Smooth muscle cell (in vitro differentiated cells): ENCODE results near the gene RPL18A. TPM values are rescaled to one million over a fixed set of nuclear protein-coding genes. Genes with fewer than 3 reads are reported as not detected.

ENCODE experiments used
- DNase-seq: peaks from one replicate; lab custom pipeline; 2025; ENCODE audit not compliant: unreplicated experiment; lab: John Stamatoyannopoulos, UW
- H2AFZ ChIP-seq: fragments of 200-600 bp; sonication (generic); 2 replicates; pipeline ENCODE4 v1.6.0; 2016; ENCODE audit warnings: antibody characterized with exemption, low read depth, mild to moderate bottlenecking
- H3F3A ChIP-seq: fragments of 200-600 bp; sonication (generic); 2 replicates; pipeline ENCODE4 v1.6.0; 2017; ENCODE audit warnings: antibody characterized with exemption, low read depth
- H3K27ac ChIP-seq: fragments of 200-600 bp; sonication (generic); 2 replicates; pipeline ENCODE4 v1.5.1; 2016; ENCODE audit warnings: low read depth, mild to moderate bottlenecking
- H3K27me3 ChIP-seq: fragments of 200-600 bp; sonication (generic); 2 replicates; pipeline ENCODE4 v1.6.1; 2016; ENCODE audit warnings: low read depth, mild to moderate bottlenecking
- H3K36me3 ChIP-seq: fragments of 200-600 bp; sonication (generic); 2 replicates; pipeline ENCODE4 v1.5.1; 2016; ENCODE audit warnings: low read depth
- H3K4me1 ChIP-seq: fragments of 200-600 bp; sonication (generic); 2 replicates; pipeline ENCODE4 v1.5.1; 2016; ENCODE audit warnings: low read depth
- H3K4me2 ChIP-seq: fragments of 200-600 bp; sonication (generic); 2 replicates; pipeline ENCODE4 v1.6.0; 2016; ENCODE audit warnings: mild to moderate bottlenecking
- H3K4me3 ChIP-seq: fragments of 200-600 bp; sonication (generic); 2 replicates; pipeline ENCODE4 v1.5.1; 2016; ENCODE audit warnings: mild to moderate bottlenecking
- H3K79me2 ChIP-seq: fragments of 200-600 bp; sonication (generic); 2 replicates; pipeline ENCODE4 v1.6.0; 2016; ENCODE audit warnings: low read depth, mild to moderate bottlenecking
- H3K9ac ChIP-seq: fragments of 200-600 bp; sonication (generic); 2 replicates; pipeline ENCODE4 v1.6.0; 2016; ENCODE audit warnings: low read depth
- H3K9me3 ChIP-seq: fragments of 200-600 bp; sonication (generic); replicated peaks from 2 replicates; pipeline ENCODE4 v1.5.1; 2016; ENCODE audit warnings: low read depth
- H4K20me1 ChIP-seq: fragments of 200-600 bp; sonication (generic); 2 replicates; pipeline ENCODE4 v1.6.0; 2016; ENCODE audit warnings: low read depth
- CTCF ChIP-seq: fragments of 200-600 bp; sonication (generic); IDR thresholded peaks from 2 replicates; pipeline ENCODE4 v1.5.1; 2017; ENCODE audit warnings: borderline replicate concordance, mild to moderate bottlenecking, antibody characterized with exemption; ENCODE audit not compliant: insufficient read depth, poor library complexity, severe bottlenecking
- WGBS: methylation state at CpG from one replicate; pipeline ENCODE4 v1.1.7; 2016; ENCODE audit warnings: low lambda C conversion rate; 5-methylcytosine and 5-hydroxymethylcytosine counted together
- polyA plus RNA-seq: library from polyadenylated mRNA; unstranded; fragments of >200 nt; fragmentation: Nextera tagmentation; extraction: Ambion mirVana; gene quantifications from 2 replicates; pipeline ENCODE4 v1.2.1, GENCODE V29; 2016
- total RNA-seq: library from RNA; depleted of rRNA; stranded (reverse); fragments of >200 nt; gene quantifications from 2 replicates; pipeline ENCODE4 v1.2.3, GENCODE V29; 2014

The RPL18A gene
- total and polyA plus RNA-seq, 2 experiments from 2014 or later: 867 to 1,267 TPM

- Histone ChIP-seq H3K4me3 (no peak overlapping the region), H3K36me3 (no peaks in the 10 kb centered on the region), H3F3A (no peaks in the 10 kb centered on the region), H2AFZ (no peak overlapping the region), H3K79me2 (no peaks in the 10 kb centered on the region), H3K9ac (no peak overlapping the region), H3K27me3 (peaks cover 6% of the 10 kb centered on the region), H3K27ac (no peak overlapping the region), H4K20me1 (no peaks in the 10 kb centered on the region), H3K9me3 (no peaks in the 10 kb centered on the region), H3K4me2 (no peak overlapping the region), H3K4me1 (no peaks in the 10 kb centered on the region)
- 82% methylated on average over 5 of the region's 5 CpGs for WGBS
- DNase-seq: no peak
- no peak for TF ChIP-seq CTCF
Measured at GRCh38 chr19:17812099-17812498, 47.6 kb upstream of the RPL18A start.

- WGBS: 78% methylated on average over 13 of the region's 13 CpGs
- TF ChIP-seq CTCF: no peak
Measured at GRCh38 chr19:17817668-17818363, 41.9 kb upstream of the RPL18A start.

GRCh38 chr19:17821190-17821589 is 38.5 kb upstream of the RPL18A start, which contains the start of gene INSL3:
Gene INSL3, minus strand, starts transcription at chr19:17821519. Its CDS starts 13 bp downstream, at chr19:17821506.
- Histone ChIP-seq H3K36me3 (no peaks in the 10 kb centered on the region), H3K9ac (no peak within 1 kb of the TSS), H3K4me3 (no peak within 1 kb of the TSS), H3K27me3 (no peaks in the 10 kb centered on the region), H3F3A (no peaks in the 10 kb centered on the region), H4K20me1 (no peaks in the 10 kb centered on the region), H3K27ac (no peak within 1 kb of the TSS), H3K4me2 (no peak within 1 kb of the TSS), H3K79me2 (no peaks in the 10 kb centered on the region), H3K4me1 (no peaks in the 10 kb centered on the region), H3K9me3 (no peaks in the 10 kb centered on the region), H2AFZ (no peak within 1 kb of the TSS)
- WGBS: 95% methylated on average over 32 of the region's 34 CpGs
- TF ChIP-seq CTCF: no peak
- DNase-seq: no peak

More at GRCh38 chr19:17817668-17818363, 41.9 kb upstream of the RPL18A start:
- Histone ChIP-seq H3K4me2 (no peak overlapping the region), H3K36me3 (no peaks in the 10 kb centered on the region), H3K4me3 (no peak overlapping the region), H3K27me3 (peaks cover under 1% of the 10 kb centered on the region), H3K79me2 (no peaks in the 10 kb centered on the region), H3F3A (no peaks in the 10 kb centered on the region), H3K27ac (no peak overlapping the region), H2AFZ (no peak overlapping the region), H3K9ac (no peak overlapping the region), H3K9me3 (no peaks in the 10 kb centered on the region), H4K20me1 (no peaks in the 10 kb centered on the region), H3K4me1 (no peaks in the 10 kb centered on the region)
- DNase-seq: no peak

GRCh38 chr19:17824339-17824738 is 35.4 kb upstream of the RPL18A start:
- no peaks in the 10 kb centered on the region for H3K27me3 ChIP-seq
- H3K79me2 ChIP-seq: no peaks in the 10 kb centered on the region
- WGBS: 77% methylated on average over 8 of the region's 8 CpGs
- TF ChIP-seq CTCF: no peak
- no peaks in the 10 kb centered on the region for H3K4me1 ChIP-seq
- no peaks in the 10 kb centered on the region for H3K9me3 ChIP-seq
- H3K9ac ChIP-seq: no peak overlapping the region
- H4K20me1 ChIP-seq: no peaks in the 10 kb centered on the region
- H3K36me3 ChIP-seq: no peaks in the 10 kb centered on the region
- no peak overlapping the region for H3K27ac ChIP-seq
- H3K4me2 ChIP-seq: no peak overlapping the region
- H3K4me3 ChIP-seq: no peak overlapping the region
- no peaks in the 10 kb centered on the region for H3F3A ChIP-seq
- no peak for DNase-seq
- H2AFZ ChIP-seq: no peak overlapping the region
